Ureter (tissue), 1 donor: ENCODE data around the gene MTG1. TPM values are rescaled to one million over a fixed set of nuclear protein-coding genes. Genes with fewer than 3 reads are reported as not detected.

Experiments
- DNase-seq: peaks from one replicate; pipeline ENCODE4 v3.0.0-alpha.2; 2020; ENCODE audit warnings: low spot score
- total RNA-seq: library from RNA; stranded (reverse); gene quantifications from one replicate; pipeline ENCODE4 v1.2.4, GENCODE V29; 2023
- donor health status: DM: yes; HTN: yes; CAD: no.

Gene MTG1
- total RNA-seq, 1 donor from 2014 or later = 66.2 TPM

DNA sequence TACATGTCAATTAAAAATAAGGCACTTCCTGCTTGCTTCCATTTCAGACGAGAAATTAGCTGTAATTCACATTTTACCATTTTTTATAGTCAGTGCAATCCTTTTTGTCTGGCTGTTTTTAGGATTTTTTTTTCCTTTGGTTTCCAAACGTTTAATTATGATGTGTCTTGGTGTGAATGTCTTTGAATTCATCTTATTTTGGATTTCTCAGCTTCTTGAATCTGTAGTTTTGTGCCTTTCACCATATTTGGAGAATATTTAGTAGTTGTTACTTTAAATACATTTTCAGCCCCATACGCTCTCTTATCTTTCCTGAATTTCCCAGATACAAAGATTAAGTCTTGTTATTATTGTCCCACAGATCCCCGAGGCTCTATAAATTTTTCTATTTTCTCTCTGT is 57.4 kb downstream of the MTG1 start:
- DNase-seq = no peak

DNA sequence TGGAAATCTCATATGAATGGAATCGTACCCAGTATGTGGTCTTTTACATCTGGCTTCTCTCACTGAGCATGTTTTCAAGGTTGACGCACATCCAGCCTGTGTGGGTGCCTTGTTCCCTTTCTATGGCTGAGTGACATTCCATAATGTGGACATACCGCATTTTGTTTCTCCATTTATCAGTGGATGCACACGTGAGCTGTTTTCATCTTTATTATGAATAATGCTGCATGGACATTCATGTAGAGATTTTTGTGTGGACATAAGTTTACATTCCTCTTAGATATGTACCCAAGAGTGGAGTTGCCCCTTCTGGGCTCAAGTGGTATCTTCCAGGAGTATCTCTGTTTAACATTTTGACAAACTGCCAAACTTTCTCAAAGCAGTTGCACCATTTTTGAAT is 58.5 kb downstream of the MTG1 start:
- DNase-seq = no peak

DNA sequence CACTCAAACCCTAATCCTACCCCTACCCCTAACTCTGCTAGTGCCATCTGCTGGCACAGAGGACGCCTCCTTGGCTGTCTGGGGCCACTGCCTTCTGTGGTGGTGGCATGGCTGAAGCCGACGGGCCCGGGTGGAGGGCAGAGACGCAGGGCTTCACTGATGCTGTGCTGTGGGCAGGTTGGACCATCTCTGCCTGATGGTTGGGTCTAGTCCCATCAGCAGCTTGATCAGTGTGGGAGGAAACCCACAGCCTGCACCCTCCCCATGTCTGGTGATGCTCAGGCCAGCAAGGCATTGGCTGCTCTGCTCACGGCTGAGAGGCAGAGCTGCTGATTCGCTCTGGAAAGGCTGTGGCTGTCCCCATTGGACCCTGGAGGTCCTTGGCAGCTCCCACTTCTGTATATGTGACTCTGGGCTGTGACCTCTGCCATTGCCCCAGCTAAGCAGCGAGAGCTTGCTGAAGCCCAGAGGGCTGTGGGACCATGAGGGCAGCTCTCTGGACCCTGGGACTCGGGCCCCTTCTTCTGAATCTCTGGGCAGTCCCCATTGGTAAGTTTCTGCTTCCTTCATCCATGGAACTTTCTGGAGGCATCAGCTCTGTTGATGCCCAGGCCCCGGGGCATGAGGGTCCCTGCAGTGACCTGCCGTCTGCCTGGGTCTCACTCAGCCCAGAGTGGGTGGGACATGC is 59.7 kb downstream of the MTG1 start, which contains the start of gene SCART1:
TSS of gene SCART1 (plus strand) at position 430 of the 688 bp plus-strand sequence. CDS start at position 483, 53 bp downstream.
- no peak for DNase-seq

DNA sequence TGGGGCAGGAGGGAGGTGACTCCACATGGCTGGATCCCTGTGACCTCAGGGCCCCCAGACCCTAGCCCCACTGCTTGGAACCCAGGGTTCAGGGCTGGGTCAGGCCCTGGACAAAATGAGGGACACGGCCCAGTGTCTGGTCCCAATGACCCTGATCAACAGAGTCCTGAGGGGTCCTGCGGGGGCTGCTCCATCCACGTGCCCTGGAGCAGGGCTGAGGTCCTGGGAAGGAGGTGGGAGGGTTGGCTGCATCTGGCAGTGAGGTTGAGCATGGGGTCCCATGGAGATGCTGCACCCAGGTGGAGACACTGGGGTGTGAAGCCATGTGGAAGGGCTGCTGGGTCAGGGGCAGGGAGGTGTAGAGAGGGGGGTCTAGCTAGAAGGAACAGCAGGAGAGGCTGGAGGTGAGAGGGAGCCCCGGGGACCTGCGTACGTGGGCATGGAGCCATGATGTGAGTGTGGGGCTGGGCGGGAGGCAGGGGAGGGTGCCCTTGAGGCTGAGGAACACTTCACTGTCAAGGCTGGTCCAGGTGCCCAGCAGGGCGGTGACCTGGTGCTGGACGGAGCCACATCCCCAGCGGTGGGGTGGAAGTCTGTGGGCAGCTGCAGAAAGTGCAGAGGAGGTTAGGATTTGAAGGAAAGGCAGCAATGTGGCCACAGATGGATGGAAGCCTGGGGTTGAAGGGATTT is 60.4 kb downstream of the MTG1 start:
- DNase-seq = peak; percentile 31

DNA sequence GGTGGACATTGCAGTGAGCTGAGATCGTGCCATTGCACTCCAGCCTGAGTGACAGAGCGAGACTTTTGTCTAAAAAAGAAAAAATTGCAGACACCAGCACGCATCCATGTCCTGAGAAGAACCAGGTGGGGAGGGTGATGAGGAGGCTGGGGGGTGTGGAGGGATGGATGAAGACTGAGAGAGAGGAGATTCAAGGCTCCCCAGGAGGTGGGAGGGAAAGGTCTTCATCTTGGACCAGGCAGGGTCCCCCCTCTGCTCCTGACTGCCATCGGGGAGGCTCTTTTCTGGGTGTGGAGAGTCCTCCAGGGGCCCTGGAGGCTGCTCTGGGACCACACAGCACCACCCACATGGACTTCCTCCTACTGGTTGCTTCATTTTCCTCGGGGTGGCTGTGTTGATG is 61.2 kb downstream of the MTG1 start:
- peak; percentile 32 for DNase-seq

DNA sequence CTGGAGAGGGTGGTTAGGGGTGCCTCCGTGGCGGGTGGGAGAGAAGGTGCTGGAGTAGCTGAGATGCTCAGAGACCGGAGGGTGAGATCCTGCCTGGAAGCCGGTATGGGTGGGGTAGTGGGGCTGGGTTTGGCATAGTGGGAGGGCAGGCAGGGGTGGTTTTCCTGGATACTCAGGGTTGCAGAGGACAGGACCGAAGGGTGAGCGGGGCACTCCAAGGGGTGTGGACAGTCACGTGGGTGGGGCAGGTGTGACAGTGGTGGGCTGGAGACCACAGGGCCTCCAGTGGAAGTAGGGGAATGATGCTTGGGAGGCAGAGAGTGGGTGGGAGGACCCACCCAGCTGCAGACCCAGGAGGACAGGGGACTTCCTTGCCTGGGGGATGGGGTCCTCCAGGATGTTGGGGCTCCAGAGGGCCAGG is 61.7 kb downstream of the MTG1 start:
- DNase-seq = no peak

DNA sequence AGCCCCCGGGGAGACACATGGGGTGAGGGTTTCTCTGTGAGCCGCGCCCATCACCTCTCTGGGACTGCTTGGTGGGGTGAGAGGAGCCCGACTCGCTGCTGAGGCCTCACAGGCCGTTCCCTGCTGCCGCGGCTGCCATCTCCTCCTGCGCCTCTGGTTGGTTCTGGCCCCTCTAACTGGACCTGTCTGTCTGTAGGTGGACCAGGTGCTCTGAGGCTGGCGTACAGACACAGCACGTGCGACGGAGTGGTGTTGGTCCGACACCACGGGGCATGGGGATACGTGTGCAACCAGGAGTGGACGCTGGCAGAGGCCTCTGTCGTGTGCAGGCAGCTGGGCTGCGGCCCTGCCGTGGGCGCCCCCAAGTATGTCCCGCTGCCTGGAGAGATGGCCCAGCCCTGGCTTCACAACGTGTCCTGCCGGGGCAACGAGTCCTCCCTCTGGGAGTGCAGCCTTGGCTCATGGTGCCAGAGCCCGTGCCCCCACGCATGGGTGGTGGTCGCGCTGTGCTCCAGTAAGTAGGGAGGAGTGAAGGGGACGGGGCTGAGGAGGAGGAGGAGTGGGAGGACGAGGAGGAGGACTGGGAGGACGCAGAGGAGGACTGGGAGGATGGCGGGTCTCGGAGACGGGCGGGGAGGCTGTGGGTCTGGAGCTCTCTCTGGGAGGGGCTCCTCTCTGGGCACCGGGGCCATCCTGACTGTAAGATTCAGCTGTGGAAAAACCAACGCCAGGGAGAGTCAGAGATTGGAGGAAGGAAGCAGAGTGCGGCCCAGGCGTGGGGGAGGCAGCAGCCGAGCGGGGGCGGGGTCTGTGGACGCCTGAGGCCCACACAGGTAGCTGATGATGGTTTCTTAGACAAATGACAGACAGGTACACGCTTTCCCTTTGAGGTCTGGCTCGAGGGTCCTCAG is 62.3 kb downstream of the MTG1 start:
- peak; percentile 31 for DNase-seq

DNA sequence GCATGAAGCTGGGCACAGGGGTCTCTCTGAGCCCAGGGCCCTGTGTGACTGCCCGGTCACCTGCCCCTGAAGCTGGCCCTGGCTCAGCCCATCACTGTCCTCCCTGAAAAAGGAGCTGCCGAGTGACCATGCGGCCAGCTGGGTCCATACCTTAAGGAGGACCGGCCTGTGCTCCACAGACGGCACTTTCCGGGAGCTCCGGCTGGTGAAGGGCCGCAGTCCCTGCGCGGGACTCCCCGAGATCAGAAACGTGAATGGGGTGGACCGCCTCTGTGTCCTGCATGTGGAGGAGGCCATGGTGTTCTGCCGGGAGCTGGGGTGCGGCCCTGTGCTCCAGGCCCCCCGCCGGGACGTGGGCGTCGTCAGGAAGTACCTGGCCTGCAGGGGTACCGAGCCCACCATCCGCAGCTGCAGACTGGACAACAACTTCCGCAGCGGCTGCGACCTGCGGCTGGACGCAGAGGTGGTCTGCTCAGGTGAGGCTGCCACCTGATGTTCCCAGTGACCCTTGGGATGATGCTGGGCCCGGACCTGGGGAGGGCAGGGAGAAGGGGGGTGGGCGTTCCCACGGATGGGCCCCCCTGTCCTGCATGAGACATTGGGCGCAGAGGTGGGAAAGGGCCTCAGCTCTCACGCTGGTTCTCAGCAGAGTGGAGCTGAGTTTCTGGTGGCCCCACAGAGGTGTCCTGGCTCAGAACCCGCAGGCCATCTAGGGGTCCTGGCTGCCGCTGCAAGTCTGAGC is 63.3 kb downstream of the MTG1 start:
- peak; percentile 33 for DNase-seq

DNA sequence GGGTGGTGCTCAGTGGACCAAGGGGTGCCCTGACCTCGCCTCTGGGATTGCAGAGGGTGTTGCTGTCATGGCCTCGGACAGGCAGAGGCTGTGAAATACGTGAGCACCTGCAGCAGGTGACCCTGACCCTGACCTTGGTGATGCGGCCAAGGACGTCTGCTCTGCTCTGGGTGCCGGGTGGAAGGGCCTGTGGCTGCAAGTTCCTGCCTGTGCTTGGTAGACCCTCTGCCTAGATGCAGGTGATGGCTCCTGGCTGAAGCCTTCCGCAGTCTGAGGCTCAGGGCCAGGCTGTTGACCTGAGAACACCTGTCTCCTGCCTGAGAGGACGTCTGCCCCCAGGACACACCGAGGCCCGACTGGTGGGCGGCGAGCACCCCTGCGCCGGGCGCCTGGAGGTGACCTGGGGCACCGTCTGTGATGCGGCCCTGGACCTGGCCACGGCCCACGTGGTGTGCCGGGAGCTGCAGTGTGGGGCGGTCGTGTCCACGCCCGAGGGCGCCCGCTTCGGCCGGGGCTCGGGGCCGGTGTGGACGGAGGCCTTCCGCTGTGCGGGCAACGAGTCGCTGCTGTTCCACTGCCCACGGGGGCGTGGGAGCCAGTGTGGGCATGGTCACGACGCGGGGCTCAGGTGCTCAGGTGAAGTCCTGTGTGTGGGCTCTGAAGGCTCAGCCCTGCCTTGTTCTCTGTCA is 64.2 kb downstream of the MTG1 start:
- DNase-seq = no peak

DNA sequence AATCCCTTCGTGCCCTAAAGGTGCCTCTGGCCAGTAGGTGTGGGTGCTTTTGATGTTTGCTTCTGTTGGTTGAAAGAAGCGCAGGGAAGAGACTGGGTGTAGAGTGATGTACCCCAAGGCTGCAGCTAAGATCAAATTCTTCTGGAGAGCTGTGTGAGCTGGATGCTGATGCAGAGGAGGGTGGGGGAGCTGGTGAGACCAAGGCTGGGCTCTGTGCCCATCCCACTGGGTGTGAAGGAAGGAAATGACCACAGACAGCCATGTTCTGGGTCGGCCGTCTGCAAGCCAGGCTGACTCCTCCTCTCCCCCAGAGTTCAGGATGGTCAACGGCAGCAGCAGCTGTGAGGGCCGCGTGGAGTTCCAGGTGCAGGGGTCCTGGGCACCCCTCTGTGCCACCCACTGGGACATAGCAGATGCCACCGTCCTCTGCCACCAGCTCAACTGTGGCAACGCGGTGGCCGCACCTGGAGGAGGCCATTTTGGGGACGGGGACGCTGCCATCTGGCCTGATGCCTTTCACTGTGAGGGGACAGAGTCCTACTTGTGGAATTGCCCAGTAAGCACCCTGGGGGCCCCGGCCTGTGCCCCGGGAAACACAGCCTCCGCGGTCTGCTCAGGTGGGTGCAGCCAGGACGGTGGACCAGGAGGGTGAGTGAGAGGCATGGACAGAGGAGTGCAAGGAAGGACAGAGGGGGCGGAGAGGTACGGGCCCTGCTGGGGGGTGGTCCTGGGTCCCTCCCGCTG is 64.9 kb downstream of the MTG1 start:
- no peak for DNase-seq

DNA sequence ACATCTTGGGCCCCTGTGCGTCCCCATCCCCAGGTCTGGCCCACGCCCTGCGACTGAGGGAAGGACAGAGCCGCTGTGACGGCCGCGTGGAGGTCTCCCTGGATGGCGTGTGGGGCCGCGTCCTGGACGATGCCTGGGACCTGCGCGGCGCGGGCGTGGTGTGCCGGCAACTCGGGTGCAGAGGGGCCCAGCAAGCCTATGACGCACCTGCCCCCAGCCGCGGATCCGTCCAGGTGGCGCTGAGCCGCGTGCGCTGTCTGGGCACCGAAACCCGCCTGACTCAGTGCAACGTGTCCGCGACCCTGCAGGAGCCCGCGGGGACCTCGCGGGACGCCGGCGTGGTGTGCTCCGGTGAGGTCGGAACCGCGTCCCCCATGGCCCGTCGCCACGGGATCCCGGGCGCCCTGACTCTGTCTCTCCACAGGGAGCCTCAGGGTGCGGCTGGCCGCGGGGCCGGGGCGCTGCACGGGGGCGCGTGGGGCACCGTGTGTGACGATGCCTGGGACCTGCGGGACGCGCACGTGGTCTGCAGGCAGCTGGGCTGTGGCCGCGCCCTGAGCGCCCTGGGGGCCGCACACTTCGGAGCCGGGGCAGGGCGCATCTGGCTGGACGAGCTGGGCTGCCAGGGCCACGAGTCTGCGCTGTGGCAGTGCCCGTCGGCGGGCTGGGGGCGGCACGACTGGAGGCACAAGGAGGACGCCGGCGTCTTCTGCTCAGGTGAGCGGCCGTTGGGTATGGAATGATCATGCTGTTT is 65.7 kb downstream of the MTG1 start:
- DNase-seq = no peak

DNA sequence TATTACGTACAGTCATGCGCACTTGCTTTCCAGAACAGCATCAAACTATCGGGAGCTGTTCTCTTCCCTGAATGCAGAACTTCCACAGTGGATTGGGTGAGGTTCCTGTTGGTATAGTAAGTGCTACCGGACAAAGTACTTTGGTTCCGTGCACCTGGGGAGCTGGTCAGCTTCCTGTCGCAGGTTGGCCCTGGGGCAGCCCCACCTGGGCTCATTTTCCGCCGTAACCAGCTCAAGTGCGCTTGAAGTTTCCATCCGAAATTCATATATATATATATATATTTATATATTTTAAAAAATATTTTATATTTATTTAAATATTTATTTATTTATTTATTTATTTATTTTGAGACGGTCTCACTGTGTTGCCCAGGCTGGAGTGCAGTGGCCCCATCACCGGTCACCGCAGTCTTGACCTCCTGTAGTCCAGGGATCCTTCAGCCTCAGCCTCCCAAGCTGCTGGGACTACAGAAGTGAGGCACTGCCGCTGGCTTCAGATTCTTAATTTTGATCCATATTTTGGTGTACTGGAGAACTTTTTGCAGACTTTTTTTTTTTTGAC is 66.3 kb downstream of the MTG1 start:
- DNase-seq = no peak

DNA sequence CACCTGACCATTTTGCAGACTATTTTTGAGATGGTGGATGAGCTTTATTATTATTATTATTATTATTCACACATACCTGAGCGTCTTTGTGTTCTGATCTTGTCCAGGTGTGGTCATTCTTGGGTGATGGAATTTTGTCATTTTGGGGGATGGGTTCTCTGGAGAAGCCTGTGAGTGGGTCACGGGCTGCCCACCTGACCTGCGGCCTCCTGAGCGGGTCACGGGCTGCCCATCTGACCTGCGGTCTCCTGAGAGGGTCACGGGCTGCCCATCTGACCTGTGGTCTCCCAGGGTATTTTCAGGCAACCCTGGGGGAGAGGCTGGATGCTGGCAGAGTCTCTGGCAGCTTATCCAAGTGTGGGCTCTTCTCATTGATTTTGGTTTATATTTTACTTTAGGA is 67.1 kb downstream of the MTG1 start:
- DNase-seq = no peak

DNA sequence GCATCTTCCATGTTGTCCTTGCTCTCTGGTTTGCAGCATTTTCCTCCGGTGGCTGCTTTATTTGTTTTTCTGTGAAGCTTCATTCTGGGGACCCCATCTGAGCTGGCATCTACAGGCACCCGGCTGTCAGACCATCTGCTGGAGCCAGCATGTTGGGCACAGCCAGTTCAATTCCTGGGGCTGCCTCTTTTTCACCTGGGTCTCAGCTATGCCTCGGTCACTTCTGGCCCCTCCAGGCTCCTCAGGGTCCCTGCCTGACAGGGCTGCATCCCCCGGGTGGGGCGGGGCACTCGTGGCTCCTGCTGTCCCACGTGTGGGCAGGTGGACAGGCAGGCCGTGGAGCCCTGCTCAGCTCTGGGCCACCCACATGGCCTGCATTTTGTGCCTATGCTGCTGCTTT is 67.9 kb downstream of the MTG1 start:
- no peak for DNase-seq

DNA sequence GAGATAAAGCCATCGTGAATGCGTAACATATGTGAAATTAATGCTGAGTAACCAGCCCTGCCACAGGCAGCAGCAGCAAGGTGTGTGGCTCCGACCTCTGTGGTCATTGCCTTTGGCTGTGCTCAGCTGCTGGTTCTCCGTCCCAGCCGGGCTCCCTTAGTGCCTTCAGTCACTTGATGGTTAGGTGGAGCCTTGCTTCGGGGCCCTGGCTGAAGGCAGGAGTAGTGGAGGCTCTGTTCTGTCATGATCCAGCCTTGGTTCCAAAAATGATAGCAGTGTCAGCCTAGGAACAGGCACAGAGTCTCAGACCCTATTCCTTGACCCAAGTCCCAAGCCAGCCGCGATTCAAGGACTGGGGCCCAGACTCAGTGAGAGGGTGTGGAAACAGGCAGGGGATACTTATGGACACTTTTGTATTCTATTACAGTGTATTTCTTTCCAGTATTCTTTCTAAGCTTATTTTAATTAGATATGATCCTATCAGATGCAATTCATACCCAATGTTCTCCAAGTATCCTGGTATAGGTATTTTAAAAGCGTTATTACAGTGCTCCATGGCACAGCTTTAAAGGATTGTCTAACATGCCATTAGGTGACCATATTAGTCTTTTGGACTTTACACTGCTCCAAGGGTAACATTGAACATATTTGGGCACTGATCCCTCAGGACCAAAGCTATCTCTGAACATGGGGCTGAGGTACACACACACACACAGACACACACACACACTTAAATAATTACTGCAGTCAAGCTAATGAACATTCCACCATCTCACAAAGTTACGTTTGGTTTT is 68.8 kb downstream of the MTG1 start:
- DNase-seq = no peak

DNA sequence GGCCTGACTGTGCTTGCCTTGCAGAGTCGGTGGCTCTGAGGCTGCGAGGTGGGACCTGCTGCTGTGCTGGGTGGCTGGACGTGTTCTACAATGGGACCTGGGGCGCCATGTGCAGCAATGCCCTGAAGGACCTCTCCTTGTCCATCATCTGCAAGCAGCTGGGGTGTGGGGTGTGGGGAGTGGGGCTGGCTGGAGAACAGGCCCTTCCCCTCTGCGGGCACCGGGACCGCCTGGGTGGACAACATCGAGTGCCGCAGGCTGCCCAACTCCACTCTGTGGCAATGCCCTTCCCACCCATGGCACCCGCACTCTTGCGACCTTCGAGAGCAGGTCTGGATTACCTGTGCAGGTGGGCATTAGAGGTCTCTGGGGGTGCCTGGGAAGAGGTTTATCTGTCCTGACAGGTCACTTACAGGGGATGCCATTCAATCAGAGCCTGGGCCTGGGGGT is 70.7 kb downstream of the MTG1 start:
- DNase-seq = peak; percentile 36

DNA sequence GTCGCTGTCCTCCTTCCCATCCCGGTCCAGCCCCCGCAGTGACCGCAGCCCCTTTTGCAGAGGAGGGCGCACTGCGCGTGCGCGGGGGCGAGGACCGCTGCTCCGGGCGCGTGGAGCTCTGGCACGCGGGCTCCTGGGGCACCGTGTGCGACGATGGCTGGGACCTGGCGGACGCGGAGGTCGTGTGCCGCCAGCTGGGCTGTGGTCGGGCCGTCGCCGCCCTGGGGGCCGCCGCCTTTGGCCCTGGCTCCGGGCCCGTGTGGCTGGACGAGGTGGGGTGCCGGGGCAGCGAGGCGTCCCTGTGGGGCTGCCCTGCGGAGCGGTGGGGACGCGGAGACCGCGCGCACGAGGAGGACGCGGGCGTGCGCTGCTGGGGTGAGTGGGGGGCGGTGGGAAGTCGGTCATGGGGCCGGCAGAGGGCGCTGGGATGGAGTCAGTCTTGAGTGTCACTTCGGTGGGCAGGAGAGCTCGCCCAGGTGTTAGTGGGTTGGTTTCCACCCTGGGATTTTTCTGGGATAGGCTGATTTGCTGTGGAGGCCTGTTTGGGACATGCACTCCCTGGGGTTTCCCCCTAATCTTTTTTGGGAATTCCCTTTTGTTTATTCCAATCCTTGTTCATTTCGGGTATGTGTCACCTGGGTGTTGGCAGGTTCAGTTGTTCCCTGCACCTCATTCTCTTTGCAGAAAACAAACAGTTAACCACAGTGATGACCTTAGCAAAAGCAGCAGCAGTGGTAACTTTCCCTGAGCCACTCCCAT is 71.4 kb downstream of the MTG1 start:
- DNase-seq = peak; percentile 17
